GM12878 (cell line): Measurements from ENCODE around the gene ADAM11. TPM values are rescaled to one million over a fixed set of nuclear protein-coding genes. Genes with fewer than 3 reads are reported as not detected.

ENCODE experiments used
- ATAC-seq: fragments of 200-7000 bp; cut with Tn5 transposase; 3 replicates; pipeline ENCODE4 v1.9.1; 2020; ENCODE audit warnings: mild to moderate bottlenecking, moderate library complexity
- BruUV-seq: library from RNA; stranded (reverse); fragments of 400-500 nt; replicated peaks from 2 replicates; lab custom pipeline; 2021; lab: Mats Ljungman, UMichigan
- CTCF ChIA-PET: fragments of 300-600 bp; sonication (Branson Sonifier 250); formaldehyde crosslinking; extraction: SDS; loops from one replicate; lab custom pipeline; 2021; ENCODE audit warnings: inconsistent platforms; lab: Yijun Ruan, JAX
- POLR2A ChIA-PET: fragments of 350-600 bp; formaldehyde crosslinking; extraction: SDS; loops from one replicate; lab custom pipeline; 2021; ENCODE audit warnings: inconsistent platforms; lab: Charles Lee
- RAD21 ChIA-PET: fragments of 300-600 bp; sonication (Branson Sonifier 250); formaldehyde crosslinking; loops from one replicate; lab custom pipeline; 2023; ENCODE audit warnings: antibody characterized with exemption; ENCODE audit not compliant: unreplicated experiment; lab: Charles Lee
- SMC1A ChIA-PET: fragments of 300-600 bp; sonication (Branson Sonifier 250); formaldehyde crosslinking; loops from one replicate; lab custom pipeline; 2023; ENCODE audit not compliant: unreplicated experiment, uncharacterized antibody; lab: Charles Lee
- DNase-seq: peaks from one replicate; pipeline ENCODE4 v3.0.0-alpha.2; 2011; ENCODE audit warnings: low read depth, low spot score
- FAIRE-seq: peaks from 3 replicates; lab custom pipeline; 2011; peaks lifted over from hg19 to GRCh38; lab: Jason Lieb, UNC
- H2AFZ ChIP-seq: 2 replicates; pipeline ENCODE4 v1.6.0; 2011; ENCODE audit warnings: low read depth, low read length, control low read depth; ENCODE audit not compliant: control insufficient read depth
- H3K27ac ChIP-seq: 2 replicates; pipeline ENCODE4 v1.5.1; 2011; ENCODE audit warnings: control low read depth; ENCODE audit not compliant: control insufficient read depth, insufficient read depth
- H3K27me3 ChIP-seq, 2 experiments: replicated peaks in 1 of 2; 2 replicates each; pipeline versions ENCODE4 v1.6.0 to v1.6.1; 2011; ENCODE audit warnings: low read length in 1 of 2; ENCODE audit not compliant: control insufficient read depth in 2 of 2, insufficient read depth in 2 of 2
- H3K36me3 ChIP-seq, 2 experiments: 2 replicates each; pipeline ENCODE4 v1.5.1; 2011; ENCODE audit warnings: low read length in 1 of 2; ENCODE audit not compliant: control insufficient read depth in 2 of 2, insufficient read depth in 2 of 2
- H3K4me1 ChIP-seq: 2 replicates; pipeline ENCODE4 v1.6.1; 2011; ENCODE audit warnings: mild to moderate bottlenecking, low read length, moderate library complexity, mixed read lengths; ENCODE audit not compliant: control insufficient read depth, insufficient read depth
- H3K4me2 ChIP-seq: 2 replicates; pipeline ENCODE4 v1.6.0; 2011; ENCODE audit warnings: control low read depth; ENCODE audit not compliant: control insufficient read depth, insufficient read depth
- H3K4me3 ChIP-seq: fragments of 200-600 bp; sonication (generic); 2 replicates; pipeline ENCODE4 v1.5.1; 2016
- H3K79me2 ChIP-seq: 2 replicates; pipeline ENCODE4 v1.6.0; 2011; ENCODE audit warnings: low read length; ENCODE audit not compliant: control insufficient read depth, insufficient read depth
- H3K9ac ChIP-seq: 2 replicates; pipeline ENCODE4 v1.8.0; 2011; ENCODE audit warnings: low read length, control low read depth, mixed read lengths; ENCODE audit not compliant: control insufficient read depth, insufficient read depth
- H3K9me3 ChIP-seq: replicated peaks from 3 replicates; pipeline ENCODE4 v1.5.1; 2011; ENCODE audit warnings: mild to moderate bottlenecking, low read length; ENCODE audit not compliant: control insufficient read depth, insufficient read depth
- H4K20me1 ChIP-seq: 2 replicates; pipeline ENCODE4 v1.6.0; 2011; ENCODE audit not compliant: control insufficient read depth, insufficient read depth
- EED ChIP-seq: sonication (generic); IDR thresholded peaks from 2 replicates; pipeline ENCODE4 v1.6.1; 2016; ENCODE audit warnings: antibody characterized with exemption, low read depth
- IKZF1 ChIP-seq: fragments of 450-650 bp; conservative IDR thresholded peaks from 2 replicates; pipeline ENCODE4 v1.6.1; 2017; ENCODE audit warnings: antibody characterized with exemption, mild to moderate bottlenecking
- KAT2A ChIP-seq: conservative IDR thresholded peaks from 2 replicates; pipeline ENCODE4 v1.6.1; 2011; ENCODE audit warnings: low read depth, low read length; ENCODE audit not compliant: control insufficient read depth
- NR2C1 ChIP-seq: fragments of 450-650 bp; IDR thresholded peaks from 2 replicates; pipeline ENCODE4 v1.6.1; 2017; ENCODE audit warnings: antibody characterized with exemption, mild to moderate bottlenecking, moderate library complexity
- RFX5 ChIP-seq: IDR thresholded peaks from 2 replicates; pipeline ENCODE4 v1.6.1; 2011; ENCODE audit warnings: low read depth, low read length, improper control_type of control experiment
- SP1 ChIP-seq: IDR thresholded peaks from one replicate; pipeline ENCODE4 v1.6.1; 2011; ENCODE audit warnings: low read depth, low read length
- SREBF2 ChIP-seq: IDR thresholded peaks from 2 replicates; pipeline ENCODE4 v1.6.1; 2012; ENCODE audit warnings: mild to moderate bottlenecking, low read length
- TARDBP ChIP-seq: IDR thresholded peaks from 2 replicates; pipeline ENCODE4 v1.6.1; 2016; ENCODE audit warnings: borderline replicate concordance
- YBX1 ChIP-seq: fragments of 450-650 bp; IDR thresholded peaks from 2 replicates; pipeline ENCODE4 v1.6.1; 2016; ENCODE audit warnings: antibody characterized with exemption
- ZNF274 ChIP-seq: IDR thresholded peaks from one replicate; pipeline ENCODE4 v1.8.0; 2011; ENCODE audit not compliant: insufficient read length, insufficient read depth
- WGBS: methylation state at CpG from one replicate; pipeline ENCODE4 v1.1.6; 2016; ENCODE audit warnings: low lambda C conversion rate; ENCODE audit not compliant: insufficient replicate concordance, insufficient coverage; ENCODE audit errors: missing lambda C conversion rate; 5-methylcytosine and 5-hydroxymethylcytosine counted together
- in situ Hi-C: fragments of 300-500 bp; cut with MboI; formaldehyde crosslinking; loops from 9 replicates; pipeline ENCODE4 v1.14.3; 2018; ENCODE audit warnings: mixed read lengths
- intact Hi-C: fragments of 100-400 bp; cut with micrococcal nuclease; formaldehyde crosslinking; loops from one replicate; pipeline ENCODE4 v1.14.2; 2022; ENCODE audit not compliant: unreplicated experiment
- polyA plus RNA-seq, 11 experiments: library from polyadenylated mRNA; depleted of rRNA in 4 of 11; unstranded in 6 of 11; stranded (reverse) in 5 of 11; fragments of >200 nt; fragmentation: Nextera tagmentation in 4 of 11; fragmentation: Illumina TruSeq in 1 of 11; extraction: Ambion mirVana in 4 of 11; extraction: Trizol in 1 of 11; gene quantifications; 1 replicate in 1 of 11; 2 replicates in 10 of 11; pipeline versions ENCODE4 v1.2.1 to v1.2.3, GENCODE V29; 2011 to 2016; ENCODE audit warnings: inconsistent platforms in 2 of 11, missing spikeins in 2 of 11, low read depth in 1 of 11
- total RNA-seq, 4 experiments: library from RNA; depleted of rRNA in 3 of 4; stranded (reverse); fragments of >200 nt in 3 of 4; fragmentation: Illumina TruSeq in 1 of 4; extraction: Trizol in 1 of 4; gene quantifications; 2 replicates each; pipeline versions ENCODE4 v1.2.1 to v1.2.3, GENCODE V29; 2013 to 2021
- TF ChIP-seq, protein P1 (sequence below): fragments of 450-650 bp; IDR thresholded peaks from 2 replicates; pipeline ENCODE4 v1.6.1; 2017; ENCODE audit warnings: mild to moderate bottlenecking
- TF ChIP-seq, protein P2 (sequence below): fragments of 450-650 bp; formaldehyde crosslinking; IDR thresholded peaks from 2 replicates; pipeline ENCODE4 v1.5.0; 2022; ENCODE audit warnings: mild to moderate bottlenecking, missing genetic modification characterization
- TF ChIP-seq, protein P3 (sequence below): IDR thresholded peaks from 2 replicates; pipeline ENCODE4 v1.6.1; 2011; ENCODE audit warnings: borderline replicate concordance, low read depth, mild to moderate bottlenecking, moderate library complexity, low read length; ENCODE audit not compliant: insufficient read depth, poor library complexity, severe bottlenecking

ADAM11 gene
- total and polyA plus RNA-seq, 10 of the 15 experiments (the other 5 are each of a cell fraction or from before 2014, with no cell fraction given), result 0.03 to 0.37 (median 0.06) TPM; not detected in 3

DNA sequence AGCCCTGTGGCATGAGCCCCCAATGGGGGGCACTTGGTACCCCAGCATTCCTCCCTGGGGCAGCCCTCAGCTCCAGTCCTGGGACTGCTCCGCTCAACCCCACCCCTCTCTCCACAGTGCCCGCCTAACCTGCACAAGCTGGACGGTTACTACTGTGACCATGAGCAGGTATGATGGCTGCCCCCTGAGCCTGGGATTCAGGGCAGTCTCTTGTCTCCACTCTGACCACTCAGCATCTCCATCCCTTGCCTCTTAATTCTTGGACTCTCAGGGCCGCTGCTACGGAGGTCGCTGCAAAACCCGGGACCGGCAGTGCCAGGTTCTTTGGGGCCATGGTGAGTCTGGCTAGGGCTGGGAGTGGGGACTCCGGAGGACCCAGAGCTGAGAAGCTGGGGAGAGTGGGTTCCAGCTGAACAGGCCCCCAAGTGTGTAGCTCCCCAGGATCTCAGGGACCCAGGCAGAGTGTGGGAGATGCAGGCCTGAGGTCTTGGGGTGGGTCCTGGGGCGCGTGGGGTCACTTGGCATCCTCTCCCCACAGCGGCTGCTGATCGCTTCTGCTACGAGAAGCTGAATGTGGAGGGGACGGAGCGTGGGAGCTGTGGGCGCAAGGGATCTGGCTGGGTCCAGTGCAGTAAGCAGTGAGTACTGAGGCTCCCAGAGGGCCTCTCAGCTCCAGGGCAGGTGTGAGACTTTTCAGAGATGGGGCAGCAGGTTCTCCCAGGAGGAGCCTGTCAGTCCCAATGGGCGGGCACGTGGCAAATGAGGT lies 18.0 kb downstream of the ADAM11 start (continued):
- no peak for TF ChIP-seq KAT2A
- no peak for TF ChIP-seq SREBF2
- TF ChIP-seq NR2C1, result no peak
- TF ChIP-seq, protein P1, sequence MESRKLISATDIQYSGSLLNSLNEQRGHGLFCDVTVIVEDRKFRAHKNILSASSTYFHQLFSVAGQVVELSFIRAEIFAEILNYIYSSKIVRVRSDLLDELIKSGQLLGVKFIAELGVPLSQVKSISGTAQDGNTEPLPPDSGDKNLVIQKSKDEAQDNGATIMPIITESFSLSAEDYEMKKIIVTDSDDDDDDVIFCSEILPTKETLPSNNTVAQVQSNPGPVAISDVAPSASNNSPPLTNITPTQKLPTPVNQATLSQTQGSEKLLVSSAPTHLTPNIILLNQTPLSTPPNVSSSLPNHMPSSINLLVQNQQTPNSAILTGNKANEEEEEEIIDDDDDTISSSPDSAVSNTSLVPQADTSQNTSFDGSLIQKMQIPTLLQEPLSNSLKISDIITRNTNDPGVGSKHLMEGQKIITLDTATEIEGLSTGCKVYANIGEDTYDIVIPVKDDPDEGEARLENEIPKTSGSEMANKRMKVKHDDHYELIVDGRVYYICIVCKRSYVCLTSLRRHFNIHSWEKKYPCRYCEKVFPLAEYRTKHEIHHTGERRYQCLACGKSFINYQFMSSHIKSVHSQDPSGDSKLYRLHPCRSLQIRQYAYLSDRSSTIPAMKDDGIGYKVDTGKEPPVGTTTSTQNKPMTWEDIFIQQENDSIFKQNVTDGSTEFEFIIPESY, result no peak
- no peak for TF ChIP-seq ZNF274
- no peak for TF ChIP-seq EED

DNA sequence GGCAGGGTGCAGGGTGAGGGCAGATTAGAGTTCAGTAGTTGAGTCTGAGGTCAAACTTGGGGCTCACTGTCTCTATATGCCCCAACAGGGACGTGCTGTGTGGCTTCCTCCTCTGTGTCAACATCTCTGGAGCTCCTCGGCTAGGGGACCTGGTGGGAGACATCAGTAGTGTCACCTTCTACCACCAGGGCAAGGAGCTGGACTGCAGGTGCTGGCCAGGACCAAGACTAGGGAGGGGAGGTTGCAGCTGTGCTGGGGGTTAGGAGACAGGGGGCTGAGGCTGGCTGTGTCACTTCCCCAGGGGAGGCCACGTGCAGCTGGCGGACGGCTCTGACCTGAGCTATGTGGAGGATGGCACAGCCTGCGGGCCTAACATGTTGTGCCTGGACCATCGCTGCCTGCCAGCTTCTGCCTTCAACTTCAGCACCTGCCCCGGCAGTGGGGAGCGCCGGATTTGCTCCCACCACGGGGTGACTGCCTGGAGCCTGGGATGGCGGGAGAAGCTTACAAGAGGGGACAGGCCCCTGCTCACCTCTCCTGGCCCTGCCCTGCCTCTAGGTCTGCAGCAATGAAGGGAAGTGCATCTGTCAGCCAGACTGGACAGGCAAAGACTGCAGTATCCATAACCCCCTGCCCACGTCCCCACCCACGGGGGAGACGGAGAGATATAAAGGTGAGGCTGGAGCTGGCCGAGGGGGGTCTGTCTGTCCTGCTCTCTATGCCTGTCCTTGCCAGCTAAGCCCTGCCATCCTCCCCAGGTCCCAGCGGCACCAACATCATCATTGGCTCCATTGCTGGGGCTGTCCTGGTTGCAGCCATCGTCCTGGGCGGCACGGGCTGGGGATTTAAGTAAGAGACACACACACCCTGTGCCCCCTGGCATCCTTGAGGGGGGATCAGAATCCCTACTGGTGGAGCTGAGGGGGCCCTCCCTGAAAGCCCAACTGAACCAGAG lies 18.9 kb downstream of the ADAM11 start:
- Histone ChIP-seq H3K4me1 (peaks cover 6% of the 10 kb centered on the region; the same call in 1 of the 2 replicates), H3K9me3 (no peaks in the 10 kb centered on the region), H3K79me2 (no peaks in the 10 kb centered on the region), H3K27ac (no peak overlapping the region), H3K36me3 (no peaks in the 10 kb centered on the region), H3K9ac (no peak overlapping the region), H2AFZ (no peak overlapping the region), H3K4me3 (no peak overlapping the region), H3K4me2 (no peak overlapping the region), H4K20me1 (no peaks in the 10 kb centered on the region; the same call in 1 of the 2 replicates), H3K27me3 (no peaks in the 10 kb centered on the region; a peak in 1 of 4 replicates)
- ATAC-seq (no peak), DNase-seq (no peak), FAIRE-seq (no peak)
- CTCF ChIA-PET, result interaction anchor here (0.5 to 12.1 kb wide), 16 partner anchors 15 to 420 kb away, joined by 3 to 175 read pairs (median 3); partner anchors contain the start of gene ACBD4
- RAD21 ChIA-PET, result interaction anchor here (0.6 to 3.3 kb wide), 3 partner anchors 67 to 374 kb away, joined by 3 to 13 read pairs (median 3); no protein-coding TSS in a partner anchor
- SMC1A ChIA-PET, result interaction anchor here (0.7 kb wide), 2 partner anchors 87 to 99 kb away, joined by 3 read pairs; no protein-coding TSS in a partner anchor
- WGBS, result 47% methylated on average over 20 of the region's 20 CpGs
- intact Hi-C loops (loop anchor here (5.0 to 10.0 kb wide), 2 partner anchors 243 to 245 kb away; no protein-coding TSS in a partner anchor), in situ Hi-C loops (loop anchor here (10.0 kb wide), 1 partner anchor 347 kb away; no protein-coding TSS in a partner anchor)
- BruUV-seq, result no TSS peak
- POLR2A ChIA-PET, result interaction anchor here (0.6 to 0.7 kb wide), 2 partner anchors 247 to 420 kb away, joined by 5 to 6 read pairs; no protein-coding TSS in a partner anchor
- TF ChIP-seq RFX5 (no peak), IKZF1 (no peak), TARDBP (no peak), YBX1 (no peak), SP1 (no peak)
- TF ChIP-seq, protein P2, sequence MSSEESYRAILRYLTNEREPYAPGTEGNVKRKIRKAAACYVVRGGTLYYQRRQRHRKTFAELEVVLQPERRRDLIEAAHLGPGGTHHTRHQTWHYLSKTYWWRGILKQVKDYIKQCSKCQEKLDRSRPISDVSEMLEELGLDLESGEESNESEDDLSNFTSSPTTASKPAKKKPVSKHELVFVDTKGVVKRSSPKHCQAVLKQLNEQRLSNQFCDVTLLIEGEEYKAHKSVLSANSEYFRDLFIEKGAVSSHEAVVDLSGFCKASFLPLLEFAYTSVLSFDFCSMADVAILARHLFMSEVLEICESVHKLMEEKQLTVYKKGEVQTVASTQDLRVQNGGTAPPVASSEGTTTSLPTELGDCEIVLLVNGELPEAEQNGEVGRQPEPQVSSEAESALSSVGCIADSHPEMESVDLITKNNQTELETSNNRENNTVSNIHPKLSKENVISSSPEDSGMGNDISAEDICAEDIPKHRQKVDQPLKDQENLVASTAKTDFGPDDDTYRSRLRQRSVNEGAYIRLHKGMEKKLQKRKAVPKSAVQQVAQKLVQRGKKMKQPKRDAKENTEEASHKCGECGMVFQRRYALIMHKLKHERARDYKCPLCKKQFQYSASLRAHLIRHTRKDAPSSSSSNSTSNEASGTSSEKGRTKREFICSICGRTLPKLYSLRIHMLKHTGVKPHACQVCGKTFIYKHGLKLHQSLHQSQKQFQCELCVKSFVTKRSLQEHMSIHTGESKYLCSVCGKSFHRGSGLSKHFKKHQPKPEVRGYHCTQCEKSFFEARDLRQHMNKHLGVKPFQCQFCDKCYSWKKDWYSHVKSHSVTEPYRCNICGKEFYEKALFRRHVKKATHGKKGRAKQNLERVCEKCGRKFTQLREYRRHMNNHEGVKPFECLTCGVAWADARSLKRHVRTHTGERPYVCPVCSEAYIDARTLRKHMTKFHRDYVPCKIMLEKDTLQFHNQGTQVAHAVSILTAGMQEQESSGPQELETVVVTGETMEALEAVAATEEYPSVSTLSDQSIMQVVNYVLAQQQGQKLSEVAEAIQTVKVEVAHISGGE (CRISPR knock-in tag), result no peak
- TF ChIP-seq, protein P3, sequence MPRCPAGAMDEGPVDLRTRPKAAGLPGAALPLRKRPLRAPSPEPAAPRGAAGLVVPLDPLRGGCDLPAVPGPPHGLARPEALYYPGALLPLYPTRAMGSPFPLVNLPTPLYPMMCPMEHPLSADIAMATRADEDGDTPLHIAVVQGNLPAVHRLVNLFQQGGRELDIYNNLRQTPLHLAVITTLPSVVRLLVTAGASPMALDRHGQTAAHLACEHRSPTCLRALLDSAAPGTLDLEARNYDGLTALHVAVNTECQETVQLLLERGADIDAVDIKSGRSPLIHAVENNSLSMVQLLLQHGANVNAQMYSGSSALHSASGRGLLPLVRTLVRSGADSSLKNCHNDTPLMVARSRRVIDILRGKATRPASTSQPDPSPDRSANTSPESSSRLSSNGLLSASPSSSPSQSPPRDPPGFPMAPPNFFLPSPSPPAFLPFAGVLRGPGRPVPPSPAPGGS, result no peak
